ENCODE data around the gene GKAP1.
"Not testable (repeated sequence)": the region's sequence is repeated elsewhere in the genome, so short reads cannot be mapped to it uniquely, and the experiment has no call there.

GKAP1 gene

GRCh38 chr9:83817356-83818278 is at the start of gene GKAP1:
GKAP1 (minus strand) TSS chr9:83817769; CDS start chr9:83806517, 11,252 bp downstream.
- DNase-seq: peak; percentile 36

- DNase-seq: not testable (repeated sequence)
Observed at GRCh38 chr9:83849895-83850294, 32.3 kb upstream of the GKAP1 start.

- DNase-seq: not testable (repeated sequence)
Observed at GRCh38 chr9:83837070-83837643, 19.6 kb upstream of the GKAP1 start.

GRCh38 chr9:83830426-83831071 is 13.0 kb upstream of the GKAP1 start:
- not testable (repeated sequence) for DNase-seq

- DNase-seq: not testable (repeated sequence)
Observed at GRCh38 chr9:83824986-83825623, 7.5 kb upstream of the GKAP1 start.

- not testable (repeated sequence) for DNase-seq
Observed at GRCh38 chr9:83817011-83817355, 586 bp downstream of the GKAP1 start.

- not testable (repeated sequence) for DNase-seq
Observed at GRCh38 chr9:83815120-83815519, 2.4 kb downstream of the GKAP1 start.

GRCh38 chr9:83809213-83809612 is 8.4 kb downstream of the GKAP1 start:
- not testable (repeated sequence) for DNase-seq

- DNase-seq: not testable (repeated sequence)
Observed at GRCh38 chr9:83804454-83804853, 13.1 kb downstream of the GKAP1 start.

- DNase-seq: not testable (repeated sequence)
Observed at GRCh38 chr9:83803941-83804340, 13.6 kb downstream of the GKAP1 start.

- no peak for DNase-seq
Observed at GRCh38 chr9:83800236-83801033, 17.1 kb downstream of the GKAP1 start.

- no peak for DNase-seq
Observed at GRCh38 chr9:83794051-83794450, 23.5 kb downstream of the GKAP1 start.

- DNase-seq: no peak
Observed at GRCh38 chr9:83792746-83793145, 24.8 kb downstream of the GKAP1 start.

GRCh38 chr9:83778164-83778563 is 39.4 kb downstream of the GKAP1 start:
- no peak for DNase-seq

GRCh38 chr9:83775932-83776331 is 41.6 kb downstream of the GKAP1 start:
- no peak for DNase-seq

- no peak for DNase-seq
Observed at GRCh38 chr9:83772860-83773259, 44.7 kb downstream of the GKAP1 start.

- DNase-seq: no peak
Observed at GRCh38 chr9:83765376-83765775, 52.2 kb downstream of the GKAP1 start.

GRCh38 chr9:83754383-83754977 is 63.1 kb downstream of the GKAP1 start:
- no peak for DNase-seq

GRCh38 chr9:83749706-83750105 is 67.9 kb downstream of the GKAP1 start:
- no peak for DNase-seq

GRCh38 chr9:83744206-83744605 is 73.4 kb downstream of the GKAP1 start:
- no peak for DNase-seq

GRCh38 chr9:83733739-83734138 is 83.8 kb downstream of the GKAP1 start:
- DNase-seq: no peak

Measured in NCI-H748 treated with DMSO at 0.1 percent for 48 hours (cell line).